Stimulated activated CD8-positive, alpha-beta memory T cell treated with anti-CD3 and anti-CD28 coated beads, Interleukin-2, amount 100 ng/mL, for 48 hours (primary cell): ENCODE data around the gene LMF2.

Experiments
- DNase-seq, 2 donors: peaks; one replicate each; pipeline ENCODE4 v3.0.0-alpha.2; 2020; ENCODE audit warnings: low read depth in 2 of 2

LMF2 gene

GRCh38 chr22:50465066-50465930 is 42.2 kb downstream of the LMF2 start:
- DNase-seq = no peak

- no peak for DNase-seq
Observed at GRCh38 chr22:50464451-50464850, 43.1 kb downstream of the LMF2 start.

DNA sequence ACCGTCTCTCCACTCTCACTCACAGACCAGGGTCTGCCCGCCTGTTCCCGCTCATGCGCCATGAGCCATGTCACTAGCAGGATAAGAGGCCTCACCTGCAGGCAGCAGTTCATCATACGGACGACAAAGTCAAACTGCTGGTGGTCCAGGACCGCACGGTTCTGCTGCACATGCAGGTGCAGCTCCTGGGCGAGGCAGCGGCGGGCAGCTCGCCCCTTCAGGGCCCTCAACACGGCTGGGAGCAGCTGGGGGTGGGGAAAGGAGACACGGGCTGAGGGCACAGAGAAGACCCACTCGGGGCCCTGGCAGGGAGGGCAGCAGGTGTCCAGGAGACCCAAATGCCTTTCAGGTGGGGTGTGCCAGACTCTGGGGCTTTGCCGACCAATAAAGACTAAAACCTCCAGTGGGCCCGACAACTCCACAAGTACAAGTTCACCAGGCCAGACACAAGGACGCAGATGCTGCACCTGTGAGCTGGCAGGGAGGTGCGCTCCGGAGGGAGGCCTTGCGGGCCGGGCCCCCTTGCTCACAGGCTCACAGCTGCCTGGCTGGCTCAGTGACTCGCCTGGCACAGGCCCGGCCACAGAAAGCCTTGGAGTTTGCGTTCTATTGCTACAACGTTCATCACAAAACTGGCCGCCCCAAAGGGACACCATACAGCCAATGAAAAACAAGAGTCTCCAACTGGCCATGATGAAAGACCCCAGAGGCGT is 44.2 kb downstream of the LMF2 start:
- no peak for DNase-seq

- no peak for DNase-seq
Observed at GRCh38 chr22:50461979-50462540, 45.4 kb downstream of the LMF2 start.

DNA sequence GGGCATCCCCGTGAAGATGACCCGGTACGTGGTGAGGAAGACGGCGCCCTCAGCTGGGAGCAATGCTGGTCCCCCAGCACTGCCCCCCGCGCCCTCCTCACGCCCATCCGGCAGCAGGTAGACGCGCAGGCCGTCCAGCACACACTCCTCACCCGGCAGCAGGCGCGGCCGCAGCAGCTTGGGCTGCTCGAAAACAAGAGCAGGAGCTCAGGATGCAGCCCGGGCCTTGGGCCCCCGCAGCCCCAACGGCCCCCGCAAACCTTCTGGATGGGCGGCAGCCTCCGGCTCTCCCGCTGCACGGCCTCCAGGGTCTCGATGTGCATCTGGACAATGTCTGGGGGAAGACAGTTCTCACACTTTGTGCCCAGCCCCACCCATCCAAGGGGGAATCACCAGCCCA is 46.0 kb downstream of the LMF2 start:
- DNase-seq = no peak

- DNase-seq = no peak
Observed at GRCh38 chr22:50460938-50461337, 46.6 kb downstream of the LMF2 start.

- DNase-seq = no peak
Observed at GRCh38 chr22:50459496-50460140, 47.9 kb downstream of the LMF2 start.

GRCh38 chr22:50459016-50459415 is 48.5 kb downstream of the LMF2 start:
- no peak for DNase-seq

DNA sequence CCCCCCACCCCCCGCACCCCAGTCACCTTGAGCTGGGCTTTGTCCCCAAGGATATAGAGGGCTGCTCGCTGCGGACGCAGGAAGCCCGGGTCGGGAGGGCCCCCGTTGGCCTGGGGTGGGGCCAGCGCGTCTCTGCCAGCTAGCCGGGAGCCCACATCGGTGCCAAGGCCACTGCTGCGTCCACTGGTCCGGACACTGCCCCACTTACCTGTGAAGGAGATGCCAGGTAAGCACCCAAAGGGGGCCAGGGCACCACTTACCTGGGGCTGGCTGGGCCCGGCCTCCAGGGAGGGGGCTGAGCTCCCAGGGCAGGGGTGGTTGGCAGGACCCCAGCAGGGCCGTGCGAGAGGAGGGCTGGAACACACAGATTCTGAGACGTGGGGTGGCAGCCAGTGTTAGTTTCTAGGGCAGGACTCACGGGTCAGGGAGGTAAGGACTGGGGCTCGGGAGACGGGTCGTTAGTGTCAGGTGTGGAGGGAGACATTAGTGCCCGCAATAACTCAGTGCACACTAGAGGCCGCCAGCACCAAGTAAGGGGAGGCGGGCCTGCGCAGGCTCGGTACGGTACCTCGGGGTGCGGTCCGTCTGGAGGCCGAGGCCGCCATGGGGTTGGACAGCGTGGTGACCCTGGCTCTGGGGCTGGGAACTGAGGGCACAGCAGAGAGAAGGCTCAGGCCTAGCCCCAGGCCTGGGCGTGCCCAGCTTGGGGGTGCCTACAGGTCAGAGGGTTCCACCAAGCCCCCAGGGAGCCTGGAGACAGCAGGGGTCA is 50.9 kb downstream of the LMF2 start:
- DNase-seq = no peak

DNA sequence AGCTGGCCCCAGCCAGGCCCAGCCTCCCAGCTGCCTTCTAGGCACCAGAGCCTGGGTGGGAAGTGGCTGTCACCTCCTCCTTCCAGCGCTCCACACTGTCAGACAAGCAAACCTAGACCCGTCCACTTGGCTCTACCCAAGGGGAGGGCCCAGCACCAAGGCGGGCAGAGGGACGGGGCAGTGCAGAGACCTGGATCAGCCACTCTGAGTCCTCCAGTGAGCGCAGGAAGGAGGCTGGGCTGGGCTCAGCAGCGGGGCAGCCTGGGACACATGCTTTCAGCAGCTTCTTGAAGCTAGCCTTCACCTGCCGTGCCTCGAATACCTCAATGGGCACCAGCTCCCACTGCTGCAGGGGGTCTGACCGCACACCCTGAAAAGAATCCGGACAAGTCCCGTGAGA is 51.5 kb downstream of the LMF2 start:
- no peak for DNase-seq

DNA sequence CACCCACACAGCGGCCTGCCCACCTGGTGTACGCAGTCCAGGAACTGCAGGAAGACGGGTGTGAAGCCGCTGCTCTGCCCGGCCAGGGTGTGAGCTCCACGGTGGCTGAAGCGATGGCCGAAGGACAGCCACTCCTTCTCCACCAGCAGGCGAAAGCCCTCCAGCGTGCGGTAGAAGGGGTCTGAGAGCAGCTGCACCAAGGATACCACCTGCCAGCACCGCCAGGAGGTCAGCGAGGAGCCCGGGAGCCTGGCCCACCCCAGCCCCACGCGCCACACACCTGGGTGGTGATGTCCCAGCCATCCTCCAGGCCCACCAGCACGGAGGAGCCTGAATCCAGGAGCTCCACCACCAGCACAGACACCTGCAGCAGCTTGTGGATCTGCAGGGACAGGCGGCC is 52.3 kb downstream of the LMF2 start:
- DNase-seq = no peak

GRCh38 chr22:50454556-50455075 is 52.9 kb downstream of the LMF2 start:
- no peak for DNase-seq
